A549 treated with AZD2906 at 1 μM for 4 hours (cell line): ENCODE data around the gene OR11H7. TPM values are rescaled to one million over a fixed set of nuclear protein-coding genes. Genes with fewer than 3 reads are reported as not detected.

Experiments
- total RNA-seq: library from RNA; stranded (reverse); fragments of 200-300 nt; extraction: Qiagen RNA extraction; gene quantifications from 5 replicates; pipeline ENCODE4 v1.2.3, GENCODE V29; 2022

OR11H7 gene
- not detected in 5 replicates for total RNA-seq

DNA sequence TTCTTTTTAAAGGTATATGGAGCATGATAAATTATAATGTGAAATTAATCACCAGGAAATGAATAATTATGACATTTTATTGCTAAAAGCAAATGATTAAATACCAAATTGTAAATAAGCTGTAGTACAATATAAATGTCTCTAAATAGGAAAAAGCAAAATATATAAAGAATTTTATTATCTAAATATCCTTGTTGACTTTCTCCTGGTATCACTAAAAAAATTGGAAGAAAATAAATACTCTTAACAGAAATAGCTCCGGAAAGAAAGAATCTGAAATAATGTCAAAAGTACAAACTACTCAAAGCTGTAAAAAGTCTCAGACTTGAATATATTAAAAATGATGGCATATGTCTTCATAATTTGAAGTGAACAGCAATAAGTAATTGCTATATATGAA, at the start of gene OR11H7:
Gene OR11H7, plus strand, starts transcription at position 301 of the 400 bp plus-strand sequence.

GRCh38 chr14:20190596-20190995, 38.2 kb upstream of the OR11H7 start, which contains the start of gene OR11G2:
TSS of gene OR11G2 (plus strand) at chr14:20190896. CDS start at chr14:20197438, 6,542 bp downstream.

GRCh38 chr14:20223410-20223809, 5.4 kb upstream of the OR11H7 start, which contains the start of gene OR11H6:
TSS of gene OR11H6 (plus strand) at chr14:20223710. CDS start at chr14:20223710, 0 bp downstream.

Other genes with a start within 250 kb of the OR11H7 start
- gene OR4Q2, start 226.8 kb upstream of the OR11H7 start, total RNA-seq = not detected in 5 replicates
- gene OR4K14, start 209.7 kb upstream of the OR11H7 start, total RNA-seq = not detected in 5 replicates
- not detected in 5 replicates for gene OR4K13, start 192.9 kb upstream of the OR11H7 start, total RNA-seq
- not detected in 5 replicates for gene OR4L1, start 168.9 kb upstream of the OR11H7 start, total RNA-seq
- gene OR4K17, start 118.2 kb upstream of the OR11H7 start, total RNA-seq = not detected in 5 replicates
- gene OR4N5, start 90.2 kb upstream of the OR11H7 start, total RNA-seq = not detected in 5 replicates
- not detected in 5 replicates for gene OR11G2, start 38.1 kb upstream of the OR11H7 start, total RNA-seq
- not detected in 5 replicates for gene OR11H6, start 5.3 kb upstream of the OR11H7 start, total RNA-seq
- gene OR11H4, start 10.3 kb downstream of the OR11H7 start, total RNA-seq = not detected in 5 replicates
- 15.5 to 26.0 TPM (median 17.3 TPM) in 5 replicates for gene TTC5, start 77.0 kb downstream of the OR11H7 start, total RNA-seq
- 35.9 to 43.6 TPM (median 38.6 TPM) in 5 replicates for gene CCNB1IP1, start 104.3 kb downstream of the OR11H7 start, total RNA-seq
- gene PARP2, start 114.7 kb downstream of the OR11H7 start, total RNA-seq = 17.3 to 21.2 TPM (median 18.9 TPM) in 5 replicates
- gene TEP1, start 184.5 kb downstream of the OR11H7 start, total RNA-seq = 8.7 to 9.7 TPM (median 9.3 TPM) in 5 replicates
- 0.01 to 0.03 TPM (median 0.02 TPM) in 4 of 5 replicates, not detected in the other for gene KLHL33, start 207.2 kb downstream of the OR11H7 start, total RNA-seq
- gene OSGEP, start 225.8 kb downstream of the OR11H7 start, total RNA-seq = 23.5 to 26.9 TPM (median 24.8 TPM) in 5 replicates
- 252 to 268 TPM (median 254 TPM) in 5 replicates for gene APEX1, start 226.2 kb downstream of the OR11H7 start, total RNA-seq
- 26.9 to 38.5 TPM (median 31.7 TPM) in 5 replicates for gene PIP4P1, start 232.5 kb downstream of the OR11H7 start, total RNA-seq
- 130 to 158 TPM (median 135 TPM) in 5 replicates for gene PNP, start 240.4 kb downstream of the OR11H7 start, total RNA-seq